Activated naive CD8-positive, alpha-beta T cell (primary cell): ENCODE results near the gene BABAM2.
"Not testable (repeated sequence)": the region's sequence is repeated elsewhere in the genome, so short reads cannot be mapped to it uniquely, and the experiment has no call there.

ENCODE experiments used
- H3K27ac Mint-ChIP-seq: one replicate; pipeline ENCODE4 v1.8.0; 2021; ENCODE audit warnings: mixed read lengths
- H3K27me3 Mint-ChIP-seq: one replicate; pipeline ENCODE4 v1.8.0; 2021; ENCODE audit warnings: mixed read lengths
- H3K36me3 Mint-ChIP-seq: one replicate; pipeline ENCODE4 v1.8.0; 2021; ENCODE audit warnings: mixed read lengths
- H3K4me1 Mint-ChIP-seq: one replicate; pipeline ENCODE4 v1.8.0; 2021; ENCODE audit warnings: low read depth, mixed read lengths
- H3K4me3 Mint-ChIP-seq: one replicate; pipeline ENCODE4 v1.8.0; 2021; ENCODE audit warnings: mild to moderate bottlenecking, mixed read lengths
- H3K9me3 Mint-ChIP-seq: one replicate; pipeline ENCODE4 v1.8.0; 2021; ENCODE audit warnings: low read depth, mixed read lengths

The BABAM2 gene

DNA sequence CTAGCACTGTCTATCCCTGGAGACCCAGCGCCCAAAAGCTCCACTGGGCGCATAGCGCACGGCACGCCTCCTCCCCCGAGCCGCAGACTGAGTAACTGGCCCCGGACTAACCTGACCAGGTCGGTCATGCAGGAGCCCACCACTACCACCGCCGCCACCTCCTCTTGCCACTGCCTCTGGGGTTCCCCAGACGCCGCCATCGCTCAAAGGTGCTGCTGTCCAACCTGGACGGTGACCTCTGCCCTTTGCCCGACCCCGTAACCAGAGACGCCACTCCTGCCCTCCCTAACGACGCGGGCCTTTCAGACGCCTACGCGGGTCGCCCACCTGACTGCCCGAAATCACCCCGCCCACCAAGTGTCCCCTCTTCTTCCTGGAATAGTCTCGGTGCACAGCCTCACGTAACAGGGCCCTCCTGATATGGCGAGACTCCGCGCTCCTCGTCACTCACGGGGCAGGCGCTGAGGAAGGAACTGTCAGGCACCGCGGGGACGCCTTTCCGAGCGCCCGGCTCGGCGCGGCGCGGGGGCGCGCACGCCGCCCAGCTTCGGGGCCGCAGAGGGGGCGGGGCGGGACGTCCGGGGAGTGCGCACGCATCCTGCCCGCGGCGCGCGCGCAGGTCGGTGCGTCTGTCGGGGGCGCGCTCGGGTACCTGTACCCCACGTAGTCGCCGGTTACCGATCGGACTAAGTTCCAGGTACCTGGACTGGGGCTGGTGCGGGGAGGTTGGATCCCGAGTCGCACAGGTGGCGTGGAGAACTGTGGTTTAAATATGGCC lies at the start of gene BABAM2, which contains the start of gene RBKS:
Gene BABAM2 (plus strand): TSS at position 584 of the 778 bp plus-strand sequence. CDS start 3,828 bp downstream, outside the sequence.
Gene RBKS (minus strand): TSS at position 242 of the 778 bp plus-strand sequence. CDS start 42 bp downstream, at position 200.
- H3K4me1 Mint-ChIP-seq = peaks cover 59% of the 10 kb centered on the region
- H3K27me3 Mint-ChIP-seq = no peaks in the 10 kb centered on the region
- H3K36me3 Mint-ChIP-seq = peaks cover 11% of the 10 kb centered on the region
- H3K4me3 Mint-ChIP-seq = peak within 1 kb of the TSS; percentile 97
- H3K27ac Mint-ChIP-seq = peak within 1 kb of the TSS; percentile 99
- no peaks in the 10 kb centered on the region for H3K9me3 Mint-ChIP-seq

DNA sequence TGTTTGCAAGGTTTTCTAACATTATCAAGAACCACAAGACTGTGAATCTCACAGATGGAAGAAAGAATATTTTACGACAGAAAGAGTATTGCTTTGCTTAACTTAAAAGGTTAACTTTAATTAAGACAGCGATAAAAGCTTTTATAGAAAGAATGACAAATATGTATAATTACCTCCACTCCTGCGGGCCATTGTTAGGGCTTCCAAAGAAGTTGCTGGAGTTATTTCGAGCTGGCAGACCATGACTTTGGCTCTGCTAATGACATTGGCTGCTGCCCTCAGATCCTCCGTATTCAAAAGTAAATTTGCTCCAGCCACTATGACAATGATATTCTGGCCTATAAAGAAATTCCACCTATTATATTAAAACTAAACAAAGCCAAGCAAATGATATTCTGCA lies 47.6 kb upstream of the BABAM2 start:
- Mint-ChIP-seq H3K27me3 (no peaks in the 10 kb centered on the region), H3K9me3 (no peaks in the 10 kb centered on the region)

DNA sequence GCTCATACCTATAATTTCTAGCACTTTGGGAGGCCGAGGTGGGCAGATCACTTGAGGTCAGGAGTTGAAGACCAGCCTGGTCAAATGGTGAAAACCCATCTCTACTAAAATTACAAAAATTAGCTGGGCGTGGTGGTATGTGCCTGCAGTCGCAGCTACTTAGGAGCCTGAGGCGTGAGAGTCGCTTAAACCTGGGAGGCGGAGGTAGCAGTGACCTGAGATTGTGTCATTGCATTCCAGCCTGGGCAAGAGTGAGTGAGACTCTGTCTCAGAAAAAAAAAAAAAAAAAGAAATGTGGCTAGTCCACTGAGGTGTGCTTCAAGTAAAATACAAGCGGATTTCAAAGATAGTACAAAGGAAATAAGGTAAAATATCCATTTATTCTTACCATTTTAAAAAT lies 46.5 kb upstream of the BABAM2 start:
- Mint-ChIP-seq H3K9me3 (no peaks in the 10 kb centered on the region), H3K36me3 (peaks cover 13% of the 10 kb centered on the region), H3K4me3 (no peak overlapping the region), H3K4me1 (no peaks in the 10 kb centered on the region), H3K27ac (no peak overlapping the region), H3K27me3 (no peaks in the 10 kb centered on the region)

More for the DNA sequence above, 47.6 kb upstream of the BABAM2 start:
- Mint-ChIP-seq H3K4me3 (no peak overlapping the region), H3K36me3 (peaks cover 10% of the 10 kb centered on the region), H3K27ac (no peak overlapping the region), H3K4me1 (no peaks in the 10 kb centered on the region)

DNA sequence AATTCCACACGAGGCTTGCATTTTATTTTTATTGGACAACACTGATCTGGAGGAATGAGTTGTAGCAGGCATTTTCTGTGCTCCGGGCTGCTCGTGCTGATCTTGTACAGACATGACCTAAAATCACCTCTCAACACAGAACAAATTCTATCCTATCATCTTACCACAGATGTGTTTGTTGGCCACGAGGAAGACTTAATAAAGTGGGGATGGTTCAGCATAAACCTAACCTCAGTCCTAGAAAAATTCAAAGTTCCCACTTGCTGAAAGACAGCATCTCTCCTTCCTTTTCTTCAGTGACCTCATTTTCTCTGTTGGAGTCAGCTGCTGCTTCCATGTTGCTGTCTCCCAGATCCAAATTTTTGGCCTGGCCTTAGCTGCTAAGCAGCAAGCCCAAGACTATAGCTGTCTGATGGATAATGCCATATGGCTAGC lies 45.7 kb upstream of the BABAM2 start:
- Mint-ChIP-seq H3K4me3 (no peak overlapping the region), H3K27me3 (no peaks in the 10 kb centered on the region), H3K36me3 (peaks cover 11% of the 10 kb centered on the region), H3K27ac (no peak overlapping the region), H3K4me1 (no peaks in the 10 kb centered on the region), H3K9me3 (no peaks in the 10 kb centered on the region)

DNA sequence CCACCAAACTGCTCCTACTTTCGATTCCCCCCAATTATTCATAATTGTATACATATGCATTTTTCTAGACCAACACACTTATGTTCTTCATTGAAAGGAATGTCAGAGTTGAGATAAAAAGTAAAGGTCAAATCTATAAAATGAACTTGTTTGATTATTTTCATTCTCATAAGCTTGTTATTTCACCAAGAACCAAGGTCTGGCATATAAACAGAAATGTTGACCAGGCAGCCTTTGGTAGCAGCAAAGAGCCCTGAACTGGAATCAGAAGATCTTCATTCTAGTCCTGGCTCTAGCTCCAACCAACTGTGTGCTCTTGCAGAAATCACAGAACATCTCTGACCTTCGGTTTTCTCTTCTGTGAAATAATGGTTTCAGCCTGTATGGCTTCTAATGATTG lies 43.2 kb upstream of the BABAM2 start:
- Mint-ChIP-seq H3K4me3 (no peak overlapping the region), H3K4me1 (no peaks in the 10 kb centered on the region), H3K36me3 (peaks cover 9% of the 10 kb centered on the region), H3K9me3 (no peaks in the 10 kb centered on the region), H3K27me3 (no peaks in the 10 kb centered on the region), H3K27ac (no peak overlapping the region)

DNA sequence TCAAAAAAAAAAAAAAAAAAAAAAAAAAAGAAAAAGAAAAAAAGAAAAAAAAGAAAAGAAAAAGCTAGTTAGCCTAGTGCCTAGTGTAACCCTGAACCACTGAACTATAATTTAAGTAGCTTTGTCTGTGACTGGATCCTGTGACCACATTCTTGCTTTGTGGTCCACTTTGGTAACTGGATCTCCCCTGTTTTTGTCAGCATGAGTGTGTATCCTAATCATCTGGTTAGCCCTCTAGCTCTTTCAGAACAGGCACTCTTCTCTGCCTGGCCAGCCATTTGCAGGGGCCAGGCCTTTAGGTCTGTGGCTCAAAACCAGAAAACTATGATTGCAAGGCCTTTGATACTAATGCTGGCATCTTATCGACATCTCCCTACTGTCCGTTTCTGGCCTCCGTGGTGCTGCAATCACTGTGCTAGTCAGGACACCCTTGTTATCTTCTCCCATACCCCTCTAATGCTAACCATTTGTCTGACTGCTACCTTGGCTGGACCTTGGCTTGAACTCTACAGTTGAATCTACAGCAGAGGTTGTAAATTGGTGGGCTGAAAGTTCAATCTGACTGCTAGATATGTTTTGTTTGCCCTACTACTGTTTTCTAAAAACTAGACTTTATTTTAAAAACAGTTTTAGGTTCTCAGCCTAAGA lies 40.8 kb upstream of the BABAM2 start:
- Mint-ChIP-seq H3K4me1 (no peaks in the 10 kb centered on the region), H3K36me3 (peaks cover 11% of the 10 kb centered on the region), H3K9me3 (no peaks in the 10 kb centered on the region), H3K27ac (no peak overlapping the region), H3K4me3 (no peak overlapping the region), H3K27me3 (no peaks in the 10 kb centered on the region)

DNA sequence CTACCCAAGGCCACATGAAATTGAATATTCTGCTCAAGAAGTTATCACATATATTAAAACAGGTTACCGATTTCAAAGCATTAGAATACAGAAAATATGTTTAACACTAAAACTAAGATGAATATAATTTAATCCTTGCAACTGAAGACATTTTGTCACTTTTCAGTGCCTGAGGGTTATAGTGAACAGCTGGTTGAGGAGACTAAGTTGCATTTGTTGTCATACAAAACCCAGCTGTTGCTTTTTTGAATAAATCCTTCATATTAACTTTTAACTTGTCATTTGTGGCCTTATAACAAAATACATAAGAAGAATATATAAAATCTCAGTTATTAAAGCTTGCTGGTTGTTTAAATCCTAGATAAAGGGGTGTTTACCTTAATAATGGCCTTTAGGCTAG lies 37.8 kb upstream of the BABAM2 start:
- Mint-ChIP-seq H3K27ac (no peak overlapping the region), H3K36me3 (peaks cover 9% of the 10 kb centered on the region), H3K4me3 (no peak overlapping the region), H3K27me3 (no peaks in the 10 kb centered on the region), H3K4me1 (peaks cover 3% of the 10 kb centered on the region), H3K9me3 (no peaks in the 10 kb centered on the region)

DNA sequence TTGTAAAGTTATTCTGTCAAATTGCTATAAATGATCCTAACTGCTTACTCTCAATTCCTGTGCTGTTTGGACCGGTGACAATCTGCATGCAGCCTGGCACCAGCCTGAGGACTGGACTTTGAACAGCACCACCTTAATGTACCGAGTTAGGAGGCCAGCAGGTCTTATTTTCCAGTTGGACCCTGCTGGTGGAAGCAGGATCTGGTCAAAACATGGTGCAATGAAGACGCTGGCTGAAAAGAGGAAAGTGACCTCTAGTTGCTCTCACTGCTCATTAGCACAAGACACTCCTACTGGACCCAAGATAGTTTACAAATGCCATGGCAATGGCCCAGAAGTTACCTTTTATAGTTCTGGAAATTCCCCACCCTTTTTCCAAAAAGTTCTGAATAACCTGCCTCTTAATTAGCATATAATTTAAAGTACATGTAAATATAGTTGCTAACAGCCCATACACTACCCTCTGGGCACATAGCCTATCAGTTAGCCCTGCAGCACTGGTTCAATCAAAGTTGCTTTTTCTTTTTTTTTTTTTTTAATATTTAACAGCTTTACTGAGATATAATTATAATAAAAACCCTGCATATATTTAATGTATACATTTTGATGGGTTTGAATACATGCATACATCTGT lies 36.2 kb upstream of the BABAM2 start:
- Mint-ChIP-seq H3K4me1 (peaks cover 3% of the 10 kb centered on the region), H3K9me3 (no peaks in the 10 kb centered on the region), H3K4me3 (no peak overlapping the region)

DNA sequence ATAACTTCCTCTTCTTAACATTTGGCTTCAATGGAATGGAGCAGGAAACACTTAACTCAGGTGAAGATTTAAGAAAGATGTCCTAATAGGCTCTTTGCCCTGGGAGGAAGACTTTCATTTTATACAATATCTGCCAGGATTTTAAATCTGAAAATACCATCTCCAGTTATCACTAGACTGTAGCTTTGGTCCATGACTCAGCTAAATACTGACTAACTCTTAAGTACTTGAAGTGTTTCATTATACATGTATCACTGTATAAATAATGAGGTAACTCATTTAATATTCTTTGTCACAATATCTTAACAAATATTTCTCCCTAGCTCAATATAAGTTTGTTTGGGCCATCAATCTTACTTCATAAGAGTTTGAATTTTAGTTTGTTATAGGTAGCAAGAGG lies 35.1 kb upstream of the BABAM2 start:
- no peaks in the 10 kb centered on the region for H3K9me3 Mint-ChIP-seq
- H3K36me3 Mint-ChIP-seq = peaks cover 6% of the 10 kb centered on the region
- no peak overlapping the region for H3K4me3 Mint-ChIP-seq
- no peaks in the 10 kb centered on the region for H3K27me3 Mint-ChIP-seq
- H3K27ac Mint-ChIP-seq = no peak overlapping the region
- H3K4me1 Mint-ChIP-seq = peaks cover 4% of the 10 kb centered on the region

More for the DNA sequence above, 36.2 kb upstream of the BABAM2 start:
- no peaks in the 10 kb centered on the region for H3K27me3 Mint-ChIP-seq
- H3K36me3 Mint-ChIP-seq = peaks cover 6% of the 10 kb centered on the region
- H3K27ac Mint-ChIP-seq = no peak overlapping the region

DNA sequence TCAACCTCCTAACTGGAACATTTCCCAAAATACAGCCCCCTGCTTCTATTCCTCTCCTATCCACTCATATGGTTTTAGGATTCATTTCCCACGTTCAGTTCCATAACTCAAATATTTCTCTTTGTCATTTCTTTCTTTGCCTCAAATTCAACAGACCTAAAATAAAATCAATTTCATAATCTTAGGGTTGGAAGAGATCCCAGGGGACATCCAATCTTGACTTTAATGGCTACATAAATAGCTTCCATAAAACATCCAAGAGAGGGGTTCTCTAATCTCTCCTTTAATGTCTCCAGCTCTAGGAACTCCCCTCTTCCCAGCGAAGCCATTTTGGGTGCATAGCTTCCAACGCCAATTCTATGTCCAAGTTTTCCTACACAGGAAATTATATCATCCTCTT lies 34.1 kb upstream of the BABAM2 start:
- Mint-ChIP-seq H3K27ac (no peak overlapping the region), H3K4me3 (no peak overlapping the region), H3K9me3 (no peaks in the 10 kb centered on the region), H3K4me1 (peaks cover 4% of the 10 kb centered on the region), H3K27me3 (no peaks in the 10 kb centered on the region), H3K36me3 (peaks cover 4% of the 10 kb centered on the region)

DNA sequence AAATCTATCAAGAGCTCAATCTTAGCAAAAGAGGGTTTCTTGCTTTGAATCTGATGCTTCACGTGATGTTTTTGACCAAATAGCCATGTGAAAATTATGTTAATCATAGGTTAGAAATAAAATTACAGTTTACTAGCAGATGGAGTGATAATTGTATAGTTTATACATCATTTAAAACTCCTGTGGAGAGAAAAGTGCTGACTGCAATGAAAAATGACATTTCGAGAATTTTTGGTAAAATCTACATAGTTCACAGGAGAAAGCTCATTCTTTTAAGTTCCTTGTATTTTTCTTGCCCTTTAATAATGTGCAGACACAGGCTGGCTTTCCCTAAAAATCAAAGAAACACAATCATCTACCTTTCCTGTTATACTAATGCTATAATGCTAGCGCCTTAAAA lies 33.6 kb upstream of the BABAM2 start:
- no peaks in the 10 kb centered on the region for H3K9me3 Mint-ChIP-seq
- peaks cover 4% of the 10 kb centered on the region for H3K4me1 Mint-ChIP-seq
- H3K27ac Mint-ChIP-seq = no peak overlapping the region
- peaks cover 4% of the 10 kb centered on the region for H3K36me3 Mint-ChIP-seq
- H3K4me3 Mint-ChIP-seq = no peak overlapping the region
- no peaks in the 10 kb centered on the region for H3K27me3 Mint-ChIP-seq

DNA sequence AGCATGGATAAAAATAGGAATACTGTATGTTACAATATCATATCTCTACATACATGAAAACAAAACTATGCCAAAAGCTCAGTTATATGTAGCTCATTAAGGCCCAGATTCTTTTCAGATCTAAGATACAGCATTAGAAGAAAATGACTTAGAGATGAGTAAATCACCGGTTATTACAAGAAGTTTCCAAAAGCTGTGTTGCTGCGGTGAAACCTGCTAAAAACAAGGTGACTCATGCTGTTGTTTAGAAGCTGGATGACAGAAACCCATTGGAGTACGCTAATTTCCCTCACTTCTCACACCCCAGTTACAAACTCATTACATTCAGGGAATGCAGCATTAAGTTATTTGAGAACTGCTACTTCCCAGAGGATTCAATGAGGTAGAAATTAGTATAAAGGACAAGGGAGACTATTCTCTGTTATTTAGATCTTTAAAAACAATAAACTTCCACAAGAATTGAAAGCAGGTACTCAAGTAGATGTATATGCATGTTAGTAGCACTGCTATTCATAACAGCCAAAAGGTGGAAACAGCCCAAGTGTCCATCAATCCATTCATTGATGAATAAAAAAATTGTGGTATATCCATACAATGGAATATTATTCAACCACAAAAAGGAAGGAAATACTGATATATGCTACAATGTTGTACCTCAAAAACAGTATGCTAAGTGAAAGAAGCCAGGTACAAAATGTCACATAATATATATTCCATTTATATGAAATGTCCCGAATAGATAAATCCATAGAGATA lies 32.9 kb upstream of the BABAM2 start:
- Mint-ChIP-seq H3K27ac (no peak overlapping the region), H3K27me3 (no peaks in the 10 kb centered on the region)

DNA sequence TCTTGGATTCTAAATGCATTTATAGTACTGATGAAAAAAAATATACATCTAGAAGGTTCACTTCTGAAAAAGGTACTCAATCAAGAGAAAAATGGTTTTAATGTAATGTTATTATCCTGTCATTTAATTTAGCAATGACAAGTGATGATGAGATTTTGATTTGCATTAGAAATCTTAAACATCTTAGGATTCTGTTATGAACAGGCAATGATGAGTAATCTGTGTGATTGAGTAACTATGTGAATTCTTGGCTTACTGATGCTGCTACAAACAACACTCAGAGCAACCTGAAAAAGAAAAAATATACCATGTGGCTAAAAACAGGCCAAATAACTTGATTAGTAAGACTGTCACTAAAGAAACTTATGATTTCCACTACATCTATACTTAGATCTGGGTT lies 30.4 kb upstream of the BABAM2 start:
- no peaks in the 10 kb centered on the region for H3K9me3 Mint-ChIP-seq
- peaks cover 4% of the 10 kb centered on the region for H3K4me1 Mint-ChIP-seq
- H3K27ac Mint-ChIP-seq = no peak overlapping the region
- no peaks in the 10 kb centered on the region for H3K27me3 Mint-ChIP-seq
- H3K36me3 Mint-ChIP-seq = peaks cover 2% of the 10 kb centered on the region
- H3K4me3 Mint-ChIP-seq = no peak overlapping the region

More for the DNA sequence above, 32.9 kb upstream of the BABAM2 start:
- H3K4me3 Mint-ChIP-seq = no peak overlapping the region
- peaks cover 4% of the 10 kb centered on the region for H3K36me3 Mint-ChIP-seq
- H3K9me3 Mint-ChIP-seq = no peaks in the 10 kb centered on the region
- H3K4me1 Mint-ChIP-seq = peaks cover 4% of the 10 kb centered on the region

DNA sequence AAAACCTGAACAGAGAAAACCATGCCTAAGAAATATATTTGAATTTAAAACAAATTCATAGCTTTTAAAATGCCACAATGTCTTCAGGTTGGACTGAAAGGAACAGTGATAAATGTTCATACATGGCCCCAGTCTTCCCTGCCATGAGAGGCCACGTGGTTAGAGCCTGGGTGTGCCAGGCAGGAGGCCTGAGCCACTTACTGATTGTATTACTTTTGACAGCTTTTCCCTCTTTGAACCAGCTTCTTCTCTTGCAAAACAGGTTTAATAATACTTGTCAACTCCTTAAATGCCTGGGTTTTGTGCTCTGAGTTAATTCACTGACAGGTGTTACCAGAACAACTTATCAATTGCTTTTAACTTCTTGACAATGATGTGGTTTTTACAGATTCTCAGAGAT lies 27.4 kb upstream of the BABAM2 start:
- H3K27me3 Mint-ChIP-seq = peaks cover 2% of the 10 kb centered on the region
- H3K27ac Mint-ChIP-seq = no peak overlapping the region
- peaks cover 1% of the 10 kb centered on the region for H3K4me1 Mint-ChIP-seq
- no peak overlapping the region for H3K4me3 Mint-ChIP-seq
- H3K9me3 Mint-ChIP-seq = no peaks in the 10 kb centered on the region
- H3K36me3 Mint-ChIP-seq = peaks cover 4% of the 10 kb centered on the region

DNA sequence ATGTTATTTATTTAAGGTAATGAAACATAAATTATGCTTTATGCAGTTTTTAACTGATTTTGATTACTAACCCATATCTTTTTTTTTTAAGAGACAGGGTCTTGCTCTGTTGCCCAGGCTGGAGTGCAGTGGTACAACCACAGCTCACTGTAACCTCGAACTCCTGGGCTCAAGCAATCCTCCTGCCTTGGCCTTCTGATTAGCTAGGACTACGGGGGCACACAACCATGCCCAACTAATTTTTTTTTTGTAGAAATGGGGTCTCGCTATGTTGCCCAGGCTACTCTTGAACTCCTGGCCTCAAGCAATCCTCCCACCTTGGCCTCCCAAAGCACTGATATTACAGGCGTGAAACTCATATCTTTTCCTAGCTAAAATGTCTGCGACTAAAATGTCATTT lies 26.6 kb upstream of the BABAM2 start:
- H3K4me1 Mint-ChIP-seq, H3K27ac Mint-ChIP-seq, H3K4me3 Mint-ChIP-seq, H3K36me3 Mint-ChIP-seq, H3K27me3 Mint-ChIP-seq, H3K9me3 Mint-ChIP-seq: not testable (repeated sequence)
